CD1c-positive myeloid dendritic cell (primary cell): Measurements from ENCODE around the gene SCCPDH.
"Not testable (repeated sequence)": the region's sequence is repeated elsewhere in the genome, so short reads cannot be mapped to it uniquely, and the experiment has no call there.

ENCODE experiments used
- DNase-seq: peaks from one replicate; pipeline ENCODE4 v3.0.0-alpha.2; 2016; ENCODE audit errors: extremely low spot score

SCCPDH gene

GRCh38 chr1:246800756-246801155, 76.5 kb downstream of the SCCPDH start:
- no peak for DNase-seq

- DNase-seq = no peak
Observed at GRCh38 chr1:246801241-246802020, 77.2 kb downstream of the SCCPDH start.

GRCh38 chr1:246803373-246803772, 79.2 kb downstream of the SCCPDH start:
- DNase-seq = no peak

GRCh38 chr1:246803883-246804282, 79.7 kb downstream of the SCCPDH start:
- no peak for DNase-seq

- DNase-seq = no peak
Observed at GRCh38 chr1:246805135-246805716, 81.0 kb downstream of the SCCPDH start.

GRCh38 chr1:246809473-246809872, 85.3 kb downstream of the SCCPDH start:
- DNase-seq = no peak

- no peak for DNase-seq
Observed at GRCh38 chr1:246811985-246812384, 87.8 kb downstream of the SCCPDH start.

- not testable (repeated sequence) for DNase-seq
Observed at GRCh38 chr1:246813325-246813724, 89.1 kb downstream of the SCCPDH start.

- no peak for DNase-seq
Observed at GRCh38 chr1:246814890-246815289, 90.7 kb downstream of the SCCPDH start.

GRCh38 chr1:246815693-246816270, 91.6 kb downstream of the SCCPDH start:
- DNase-seq = no peak
